Fibroblast of mammary gland (primary cell): ENCODE measurements around the gene ERCC5.

Experiments used
- DNase-seq: peaks from one replicate; pipeline ENCODE4 v3.0.0-alpha.2; 2010; ENCODE audit warnings: low read depth
- H3K4me3 ChIP-seq: 2 replicates; pipeline ENCODE4 v1.5.1; 2011; ENCODE audit warnings: low read depth, mild to moderate bottlenecking, low read length, moderate library complexity; ENCODE audit not compliant: control insufficient read depth
- CTCF ChIP-seq: conservative IDR thresholded peaks from 2 replicates; pipeline ENCODE4 v1.5.1; 2011; ENCODE audit warnings: low read depth, low read length, inconsistent platforms; ENCODE audit not compliant: control insufficient read depth, insufficient read depth

The ERCC5 gene

DNA sequence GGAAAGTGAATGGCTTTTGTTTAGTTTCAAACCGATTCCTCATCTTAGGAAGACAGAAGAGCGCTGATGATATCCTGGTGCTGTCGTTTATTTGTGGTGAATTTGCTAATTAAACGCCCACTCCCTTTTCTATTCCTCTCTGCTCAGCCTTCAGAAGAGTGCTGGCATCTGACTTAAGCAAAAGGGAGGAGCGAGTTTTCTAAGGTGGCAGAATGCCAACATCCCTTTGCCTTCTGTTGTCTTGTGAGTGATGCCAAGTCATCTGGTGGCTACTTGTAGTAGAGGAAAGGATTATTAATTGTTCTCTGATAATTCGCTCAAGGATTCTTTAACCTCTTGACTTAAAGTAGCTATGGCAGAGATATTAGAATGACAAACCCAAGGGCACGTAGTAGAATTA lies 68.1 kb downstream of the ERCC5 start:
- H3K4me3 ChIP-seq, result no peak overlapping the region
- TF ChIP-seq CTCF, result no peak
- peak; percentile 55 for DNase-seq

- H3K4me3 ChIP-seq, result no peak overlapping the region
- TF ChIP-seq CTCF, result no peak
- DNase-seq, result no peak
Observed at GRCh38 chr13:102914339-102914930, 68.6 kb downstream of the ERCC5 start.

- DNase-seq, result no peak
- no peak overlapping the region for H3K4me3 ChIP-seq
- no peak for TF ChIP-seq CTCF
Observed at GRCh38 chr13:102915393-102915930, 69.6 kb downstream of the ERCC5 start.

GRCh38 chr13:102917019-102917418 lies 71.2 kb downstream of the ERCC5 start:
- no peak for TF ChIP-seq CTCF
- H3K4me3 ChIP-seq, result no peak overlapping the region
- DNase-seq, result no peak

GRCh38 chr13:102922184-102922583 lies 76.4 kb downstream of the ERCC5 start:
- DNase-seq, result no peak
- no peak for TF ChIP-seq CTCF
- no peak overlapping the region for H3K4me3 ChIP-seq
